HG03108 (cell line): Measurements from ENCODE around the gene BUB3.

Experiments used
- ATAC-seq: cut with Tn5 transposase; IDR thresholded peaks from one replicate; pipeline ENCODE4 v1.9.1; 2021; ENCODE audit warnings: moderate library complexity; ENCODE audit not compliant: unreplicated experiment

The BUB3 gene

GRCh38 chr10:123202506-123202905, 48.3 kb downstream of the BUB3 start:
- ATAC-seq: no peak

GRCh38 chr10:123203393-123204126, 49.4 kb downstream of the BUB3 start:
- ATAC-seq: no peak

- ATAC-seq: no peak
Observed at GRCh38 chr10:123204127-123204461, 49.9 kb downstream of the BUB3 start.

GRCh38 chr10:123205041-123205440, 50.8 kb downstream of the BUB3 start:
- ATAC-seq: no peak

GRCh38 chr10:123212063-123212462, 57.9 kb downstream of the BUB3 start:
- ATAC-seq: no peak

- ATAC-seq: no peak
Observed at GRCh38 chr10:123212640-123213039, 58.4 kb downstream of the BUB3 start.

GRCh38 chr10:123213192-123213591, 59.0 kb downstream of the BUB3 start:
- no peak for ATAC-seq
